H9 (cell line): Measurements from ENCODE around the gene VWA8. TPM values are rescaled to one million over a fixed set of nuclear protein-coding genes. Genes with fewer than 3 reads are reported as not detected.

ENCODE experiments used
- DNase-seq: peaks from one replicate; pipeline ENCODE4 v3.0.0-alpha.2; 2017
- H2AFZ ChIP-seq: one replicate; pipeline ENCODE4 v1.6.1; 2013; ENCODE audit warnings: mild to moderate bottlenecking, low read length, control low read depth, moderate library complexity
- H2AK5ac ChIP-seq: 2 replicates; pipeline ENCODE4 v1.6.1; 2013; ENCODE audit warnings: low read length, control low read depth, mixed read lengths; ENCODE audit not compliant: insufficient read length
- H2BK120ac ChIP-seq: one replicate; pipeline ENCODE4 v1.6.1; 2013; ENCODE audit warnings: low read depth, mild to moderate bottlenecking, low read length, control low read depth, inconsistent platforms; ENCODE audit not compliant: poor library complexity, severe bottlenecking
- H2BK12ac ChIP-seq: 2 replicates; pipeline ENCODE4 v1.6.1; 2013; ENCODE audit warnings: low read length, control low read depth, mixed read lengths, low read depth; ENCODE audit not compliant: insufficient read length
- H2BK15ac ChIP-seq: 2 replicates; pipeline ENCODE4 v1.6.1; 2013; ENCODE audit warnings: low read depth, low read length, control low read depth
- H2BK20ac ChIP-seq: one replicate; pipeline ENCODE4 v1.6.1; 2013; ENCODE audit warnings: low read depth, mild to moderate bottlenecking, low read length, control low read depth, inconsistent platforms; ENCODE audit not compliant: poor library complexity, severe bottlenecking
- H2BK5ac ChIP-seq: 2 replicates; pipeline ENCODE4 v1.6.1; 2013; ENCODE audit warnings: low read length, control low read depth, mixed read lengths; ENCODE audit not compliant: insufficient read length
- H3K14ac ChIP-seq: 2 replicates; pipeline ENCODE4 v1.6.1; 2013; ENCODE audit warnings: low read length, control low read depth; ENCODE audit not compliant: insufficient read depth
- H3K18ac ChIP-seq: 2 replicates; pipeline ENCODE4 v1.6.1; 2013; ENCODE audit warnings: low read depth, mild to moderate bottlenecking, mixed read lengths, low read length, control low read depth; ENCODE audit not compliant: insufficient read length
- H3K23ac ChIP-seq: 2 replicates; pipeline ENCODE4 v1.6.1; 2013; ENCODE audit warnings: low read length, control low read depth, mixed read lengths, low read depth; ENCODE audit not compliant: insufficient read length
- H3K23me2 ChIP-seq: 2 replicates; pipeline ENCODE4 v1.6.1; 2013; ENCODE audit warnings: low read depth, mild to moderate bottlenecking, mixed read lengths, low read length, control low read depth; ENCODE audit not compliant: insufficient read length, poor library complexity, severe bottlenecking
- H3K27ac ChIP-seq: 2 replicates; pipeline ENCODE4 v1.5.1; 2013; ENCODE audit warnings: low read length, control low read depth, mixed read lengths, low read depth; ENCODE audit not compliant: insufficient read length
- H3K27me3 ChIP-seq: 2 replicates; pipeline ENCODE4 v1.6.1; 2013; ENCODE audit warnings: low read length, control low read depth, inconsistent platforms; ENCODE audit not compliant: insufficient read depth
- H3K4ac ChIP-seq: 2 replicates; pipeline ENCODE4 v1.6.1; 2013; ENCODE audit warnings: low read depth, mild to moderate bottlenecking, control low read depth, inconsistent platforms, low read length, moderate library complexity
- H3K4me1 ChIP-seq: 2 replicates; pipeline ENCODE4 v1.6.1; 2013; ENCODE audit warnings: low read length, control low read depth, inconsistent platforms; ENCODE audit not compliant: insufficient read depth
- H3K4me2 ChIP-seq: 2 replicates; pipeline ENCODE4 v1.6.1; 2013; ENCODE audit warnings: low read length, control low read depth, mixed read lengths; ENCODE audit not compliant: insufficient read length, insufficient read depth
- H3K56ac ChIP-seq: 2 replicates; pipeline ENCODE4 v1.6.1; 2013; ENCODE audit warnings: low read depth, mild to moderate bottlenecking, mixed read lengths, low read length, control low read depth; ENCODE audit not compliant: insufficient read length
- H3K79me1 ChIP-seq: 2 replicates; pipeline ENCODE4 v1.6.1; 2013; ENCODE audit warnings: low read depth, mild to moderate bottlenecking, moderate library complexity, low read length, control low read depth, inconsistent platforms; ENCODE audit not compliant: insufficient read depth, poor library complexity, severe bottlenecking
- H3K79me2 ChIP-seq: 2 replicates; pipeline ENCODE4 v1.6.1; 2013; ENCODE audit warnings: low read length, control low read depth, inconsistent platforms; ENCODE audit not compliant: insufficient read depth
- H3K9ac ChIP-seq: 2 replicates; pipeline ENCODE4 v1.6.1; 2013; ENCODE audit warnings: low read length, control low read depth, mixed read lengths; ENCODE audit not compliant: insufficient read length; ENCODE audit errors: extremely low read depth
- H3K9me3 ChIP-seq: one replicate; pipeline ENCODE4 v1.6.1; 2013; ENCODE audit warnings: low read depth, low read length, inconsistent platforms; ENCODE audit not compliant: control insufficient read depth
- H3T11ph ChIP-seq: one replicate; pipeline ENCODE4 v1.6.1; 2013; ENCODE audit warnings: mild to moderate bottlenecking, low read length, control low read depth, inconsistent platforms
- H4K20me1 ChIP-seq: one replicate; pipeline ENCODE4 v1.6.1; 2013; ENCODE audit not compliant: control insufficient read depth, insufficient read length, insufficient read depth
- H4K5ac ChIP-seq: 2 replicates; pipeline ENCODE4 v1.6.1; 2013; ENCODE audit warnings: low read depth, mild to moderate bottlenecking, mixed read lengths, low read length, control low read depth; ENCODE audit not compliant: insufficient read length
- H4K8ac ChIP-seq: replicated peaks from 2 replicates; pipeline ENCODE4 v1.6.1; 2013; ENCODE audit warnings: low read length, control low read depth, mixed read lengths, low read depth; ENCODE audit not compliant: insufficient read length
- H4K91ac ChIP-seq: 2 replicates; pipeline ENCODE4 v1.6.1; 2013; ENCODE audit warnings: low read depth, mild to moderate bottlenecking, moderate library complexity, mixed read lengths, low read length, control low read depth; ENCODE audit not compliant: insufficient read length
- H3K27ac Mint-ChIP-seq, 3 experiments: 2 replicates in 2 of 3; 3 replicates in 1 of 3; pipeline ENCODE4 v1.8.0; 2020 to 2021; ENCODE audit warnings: mixed read lengths in 3 of 3, mild to moderate bottlenecking in 1 of 3, moderate library complexity in 1 of 3
- H3K27me3 Mint-ChIP-seq: 2 replicates; pipeline ENCODE4 v1.8.0; 2021; ENCODE audit warnings: low read depth, mild to moderate bottlenecking, moderate library complexity, mixed read lengths
- H3K36me3 Mint-ChIP-seq, 3 experiments: 2 replicates in 2 of 3; 3 replicates in 1 of 3; pipeline ENCODE4 v1.8.0; 2020 to 2021; ENCODE audit warnings: low read depth in 3 of 3, mixed read lengths in 3 of 3; ENCODE audit not compliant: insufficient read depth in 1 of 3
- H3K4me1 Mint-ChIP-seq, 2 experiments: 2 replicates each; pipeline ENCODE4 v1.8.0; 2020; ENCODE audit warnings: mixed read lengths in 2 of 2
- H3K4me3 Mint-ChIP-seq, 2 experiments: 2 replicates in 1 of 2; 3 replicates in 1 of 2; pipeline ENCODE4 v1.8.0; 2020 to 2021; ENCODE audit warnings: mild to moderate bottlenecking in 2 of 2, mixed read lengths in 2 of 2, moderate library complexity in 1 of 2
- H3K9me3 Mint-ChIP-seq, 2 experiments: 2 replicates in 1 of 2; 3 replicates in 1 of 2; pipeline ENCODE4 v1.8.0; 2020; ENCODE audit warnings: mild to moderate bottlenecking in 2 of 2, mixed read lengths in 2 of 2, moderate library complexity in 1 of 2
- CTCF ChIP-seq: fragments of 200-600 bp; sonication (generic); conservative IDR thresholded peaks from 3 replicates; pipeline ENCODE4 v1.8.0; 2021; ENCODE audit warnings: antibody characterized with exemption, mild to moderate bottlenecking
- WGBS: extraction: QIAGEN DNeasy Blood & Tissue Kit; methylation state at CpG from one replicate; pipeline ENCODE4 v1.1.7; 2013; ENCODE audit warnings: missing lambda C conversion rate, low lambda C conversion rate, mixed read lengths; ENCODE audit not compliant: insufficient read length; ENCODE audit errors: extremely low coverage; 5-methylcytosine and 5-hydroxymethylcytosine counted together
- total RNA-seq: library from RNA; stranded (reverse); gene quantifications from 2 replicates; pipeline ENCODE4 v1.2.1, GENCODE V29; 2021

Gene VWA8
- total RNA-seq, 1 experiment from 2014 or later: 17.4 TPM

DNA sequence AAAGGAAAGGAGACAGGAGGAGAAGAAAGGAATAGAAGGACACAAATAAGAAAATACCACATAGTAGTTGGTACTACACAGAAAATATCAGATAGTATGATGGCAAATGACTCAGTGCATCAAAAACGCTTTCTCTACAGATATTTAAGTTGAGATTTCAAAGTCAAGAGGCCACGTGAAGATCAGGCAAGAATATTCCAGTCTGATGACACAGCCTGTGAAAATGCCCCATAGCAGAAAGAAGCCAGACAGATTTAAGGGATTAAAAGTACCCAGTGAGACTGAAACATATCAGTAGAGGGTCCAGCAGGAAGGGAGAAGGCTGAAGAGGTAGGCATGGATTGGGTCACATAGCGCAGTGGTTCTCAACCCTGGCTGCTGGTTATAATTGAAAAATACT, 113.7 kb downstream of the VWA8 start:
- no peak overlapping the region for H3K27ac ChIP-seq
- no peak overlapping the region for H2BK5ac ChIP-seq
- H4K8ac ChIP-seq: no peak overlapping the region
- no peak overlapping the region for H3K9ac ChIP-seq
- no peak overlapping the region for H2BK20ac ChIP-seq
- no peaks in the 10 kb centered on the region for H3K23me2 ChIP-seq
- peak overlapping the region in 1 of 3 experiments; percentile 55; a peak in 1 of 7 replicates for H3K27ac Mint-ChIP-seq
- no peak overlapping the region for H4K5ac ChIP-seq
- no peak overlapping the region for H3K56ac ChIP-seq
- H3K27me3 ChIP-seq: no peaks in the 10 kb centered on the region
- no peaks in the 10 kb centered on the region for H4K20me1 ChIP-seq
- H3K4me2 ChIP-seq: no peak overlapping the region
- WGBS: no CpG with 5 or more reads among the region's 3 CpGs
- H3K9me3 ChIP-seq: no peaks in the 10 kb centered on the region
- H3K23ac ChIP-seq: no peak overlapping the region
- H3K4me1 Mint-ChIP-seq: no peaks in the 10 kb centered on the region
- H3K9me3 Mint-ChIP-seq: no peaks in the 10 kb centered on the region; a peak in 3 of 5 replicates
- no peak overlapping the region for H4K91ac ChIP-seq
- H3K36me3 Mint-ChIP-seq: peaks cover 0 to 18% (median 12%) of the 10 kb centered on the region in 3 experiments; a peak in 4 of 7 replicates
- no peak overlapping the region for H2BK120ac ChIP-seq
- no peak overlapping the region for H2AFZ ChIP-seq
- H2BK12ac ChIP-seq: no peak overlapping the region
- no peak overlapping the region for H3K18ac ChIP-seq
- no peak overlapping the region for H3T11ph ChIP-seq
- H2AK5ac ChIP-seq: no peak overlapping the region
- no peak for DNase-seq
- no peak overlapping the region for H2BK15ac ChIP-seq
- H3K79me1 ChIP-seq: no peaks in the 10 kb centered on the region
- H3K4me3 Mint-ChIP-seq: no peak overlapping the region
- H3K4ac ChIP-seq: no peak overlapping the region
- no peak overlapping the region for H3K14ac ChIP-seq
- H3K79me2 ChIP-seq: no peaks in the 10 kb centered on the region
- no peak for TF ChIP-seq CTCF
- H3K27me3 Mint-ChIP-seq: no peaks in the 10 kb centered on the region
- H3K4me1 ChIP-seq: no peaks in the 10 kb centered on the region
